Stimulated activated CD8-positive, alpha-beta memory T cell treated with anti-CD3 and anti-CD28 coated beads, Interleukin-15, amount 100 ng/mL, for 1 hour (primary cell): ENCODE measurements around the gene MOV10L1.

Experiments
- DNase-seq: peaks from one replicate; pipeline ENCODE4 v3.0.0-alpha.2; 2020; ENCODE audit warnings: low read depth

The MOV10L1 gene

GRCh38 chr22:50205781-50206569, 116.2 kb downstream of the MOV10L1 start:
- DNase-seq = no peak

GRCh38 chr22:50206599-50206998, 116.8 kb downstream of the MOV10L1 start:
- no peak for DNase-seq

GRCh38 chr22:50207383-50208140, 117.8 kb downstream of the MOV10L1 start:
- DNase-seq = no peak

GRCh38 chr22:50208430-50208938, 118.7 kb downstream of the MOV10L1 start:
- DNase-seq = no peak

GRCh38 chr22:50208939-50209892, 119.4 kb downstream of the MOV10L1 start:
- DNase-seq = no peak

- DNase-seq = peak; percentile 33
These were observed 120.1 kb downstream of the MOV10L1 start for GRCh38 chr22:50209893-50210292.

GRCh38 chr22:50210378-50211139, 120.8 kb downstream of the MOV10L1 start:
- no peak for DNase-seq

DNA sequence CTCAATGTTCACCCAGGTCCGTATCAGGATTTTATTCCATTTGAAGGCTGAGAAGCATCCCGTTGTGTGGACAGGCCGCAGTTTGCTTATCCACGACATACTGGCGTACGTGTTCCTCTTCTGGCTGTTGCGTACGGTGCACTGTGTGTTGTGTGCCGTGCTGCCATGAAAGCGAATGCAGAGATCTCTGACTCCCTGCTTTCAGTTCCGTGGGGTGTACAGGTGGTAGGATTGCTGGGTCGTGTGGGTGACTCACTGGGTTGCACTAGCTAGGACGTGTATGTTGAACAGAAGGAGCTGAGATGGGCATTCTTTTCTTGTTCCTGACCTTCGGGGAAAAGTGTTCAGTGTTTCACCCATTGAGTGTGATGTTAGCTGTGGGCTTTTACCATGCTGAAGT, 121.3 kb downstream of the MOV10L1 start:
- DNase-seq = no peak
